ENCODE measurements around the gene RANBP17.

DNA sequence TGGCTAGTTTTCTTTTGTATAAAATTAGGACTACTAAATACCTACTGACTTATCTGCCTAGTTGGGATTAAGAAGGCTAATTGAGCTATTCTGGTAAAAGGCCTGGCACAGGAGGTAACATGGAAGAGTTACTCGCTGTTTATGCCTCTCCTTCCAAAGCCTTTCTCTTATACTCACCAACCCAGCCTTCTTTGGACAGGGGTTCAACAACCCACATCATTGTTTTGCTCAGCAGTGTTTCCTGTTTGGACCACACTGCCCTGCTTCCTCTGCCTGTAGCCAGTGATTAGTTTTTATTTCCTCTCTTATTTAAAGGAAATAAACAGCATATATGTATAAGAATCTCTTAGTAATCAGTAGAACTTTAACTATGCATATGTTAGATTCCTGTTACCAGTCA is 362.1 kb downstream of the RANBP17 start:
- TF ChIP-seq RCOR1 (IDR thresholded peaks at IDR 0.05; ENCODE audit: low read length): no peak
- TF ChIP-seq GATA2 (CRISPR knock-in tag; IDR thresholded peaks at IDR 0.05): no peak
- TF ChIP-seq, protein P1, sequence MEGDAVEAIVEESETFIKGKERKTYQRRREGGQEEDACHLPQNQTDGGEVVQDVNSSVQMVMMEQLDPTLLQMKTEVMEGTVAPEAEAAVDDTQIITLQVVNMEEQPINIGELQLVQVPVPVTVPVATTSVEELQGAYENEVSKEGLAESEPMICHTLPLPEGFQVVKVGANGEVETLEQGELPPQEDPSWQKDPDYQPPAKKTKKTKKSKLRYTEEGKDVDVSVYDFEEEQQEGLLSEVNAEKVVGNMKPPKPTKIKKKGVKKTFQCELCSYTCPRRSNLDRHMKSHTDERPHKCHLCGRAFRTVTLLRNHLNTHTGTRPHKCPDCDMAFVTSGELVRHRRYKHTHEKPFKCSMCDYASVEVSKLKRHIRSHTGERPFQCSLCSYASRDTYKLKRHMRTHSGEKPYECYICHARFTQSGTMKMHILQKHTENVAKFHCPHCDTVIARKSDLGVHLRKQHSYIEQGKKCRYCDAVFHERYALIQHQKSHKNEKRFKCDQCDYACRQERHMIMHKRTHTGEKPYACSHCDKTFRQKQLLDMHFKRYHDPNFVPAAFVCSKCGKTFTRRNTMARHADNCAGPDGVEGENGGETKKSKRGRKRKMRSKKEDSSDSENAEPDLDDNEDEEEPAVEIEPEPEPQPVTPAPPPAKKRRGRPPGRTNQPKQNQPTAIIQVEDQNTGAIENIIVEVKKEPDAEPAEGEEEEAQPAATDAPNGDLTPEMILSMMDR (IDR thresholded peaks at IDR 0.05): no peak
- TF ChIP-seq, protein P2, sequence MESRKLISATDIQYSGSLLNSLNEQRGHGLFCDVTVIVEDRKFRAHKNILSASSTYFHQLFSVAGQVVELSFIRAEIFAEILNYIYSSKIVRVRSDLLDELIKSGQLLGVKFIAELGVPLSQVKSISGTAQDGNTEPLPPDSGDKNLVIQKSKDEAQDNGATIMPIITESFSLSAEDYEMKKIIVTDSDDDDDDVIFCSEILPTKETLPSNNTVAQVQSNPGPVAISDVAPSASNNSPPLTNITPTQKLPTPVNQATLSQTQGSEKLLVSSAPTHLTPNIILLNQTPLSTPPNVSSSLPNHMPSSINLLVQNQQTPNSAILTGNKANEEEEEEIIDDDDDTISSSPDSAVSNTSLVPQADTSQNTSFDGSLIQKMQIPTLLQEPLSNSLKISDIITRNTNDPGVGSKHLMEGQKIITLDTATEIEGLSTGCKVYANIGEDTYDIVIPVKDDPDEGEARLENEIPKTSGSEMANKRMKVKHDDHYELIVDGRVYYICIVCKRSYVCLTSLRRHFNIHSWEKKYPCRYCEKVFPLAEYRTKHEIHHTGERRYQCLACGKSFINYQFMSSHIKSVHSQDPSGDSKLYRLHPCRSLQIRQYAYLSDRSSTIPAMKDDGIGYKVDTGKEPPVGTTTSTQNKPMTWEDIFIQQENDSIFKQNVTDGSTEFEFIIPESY (IDR thresholded peaks at IDR 0.05; ENCODE audit: borderline replicate concordance, low read depth): no peak
- no peak for TF ChIP-seq RXRA (IDR thresholded peaks at IDR 0.05; ENCODE audit: borderline replicate concordance, low read depth)
- no peak for TF ChIP-seq POLR2AphosphoS5 (IDR thresholded peaks at IDR 0.05; ENCODE audit: low read depth, low read length)
- TF ChIP-seq TAF1 (IDR thresholded peaks at IDR 0.05; ENCODE audit: borderline replicate concordance, low read depth, low read length): no peak
- TF ChIP-seq CHD2 (IDR thresholded peaks at IDR 0.05; ENCODE audit: low read length, partially characterized antibody): no peak

Measured in SK-N-SH (cell line).